Measurements from ENCODE around the gene OTUB2.

GRCh38 chr14:94003397-94003796, 22.7 kb upstream of the OTUB2 start:
- TF ChIP-seq CTCF (IDR thresholded peaks at IDR 0.05) (no peak), POLR2A (IDR thresholded peaks at IDR 0.05) (no peak)

All from esophagus squamous epithelium (tissue), 4 donors.